ENCODE results near the gene ZAP70.

DNA sequence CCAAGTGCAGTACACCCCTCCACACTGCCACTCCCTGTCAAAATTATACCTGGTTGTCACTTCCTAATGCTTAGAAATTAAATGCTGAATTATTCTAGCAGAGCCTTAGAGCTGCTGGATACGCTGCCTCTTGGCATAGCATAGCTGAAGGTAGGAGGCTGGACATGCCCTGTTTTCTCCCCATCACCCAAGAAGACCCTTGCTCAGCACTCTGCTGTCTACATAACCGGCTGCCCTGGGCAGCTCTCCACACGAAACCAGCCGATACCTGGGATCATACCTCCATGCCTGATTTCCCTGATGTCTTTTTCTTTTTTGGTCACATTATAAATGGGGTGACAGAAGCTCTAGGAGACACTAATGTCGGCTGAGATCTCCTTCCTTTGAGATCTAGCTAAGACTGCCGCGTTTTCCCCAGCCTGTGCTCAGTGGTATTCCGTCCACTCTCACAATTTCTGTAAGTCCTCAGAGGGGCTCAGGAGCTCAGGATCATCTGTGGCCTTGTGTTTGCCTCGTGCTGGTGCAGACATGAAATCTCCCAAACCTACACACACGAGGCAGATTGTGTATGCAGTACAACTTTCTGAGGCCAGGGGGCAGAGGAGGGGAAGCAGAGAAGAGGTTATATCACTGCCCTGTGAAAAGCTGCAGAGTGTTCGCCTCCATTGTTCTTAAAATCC is 13.5 kb upstream of the ZAP70 start:
- TF ChIP-seq, protein P1, sequence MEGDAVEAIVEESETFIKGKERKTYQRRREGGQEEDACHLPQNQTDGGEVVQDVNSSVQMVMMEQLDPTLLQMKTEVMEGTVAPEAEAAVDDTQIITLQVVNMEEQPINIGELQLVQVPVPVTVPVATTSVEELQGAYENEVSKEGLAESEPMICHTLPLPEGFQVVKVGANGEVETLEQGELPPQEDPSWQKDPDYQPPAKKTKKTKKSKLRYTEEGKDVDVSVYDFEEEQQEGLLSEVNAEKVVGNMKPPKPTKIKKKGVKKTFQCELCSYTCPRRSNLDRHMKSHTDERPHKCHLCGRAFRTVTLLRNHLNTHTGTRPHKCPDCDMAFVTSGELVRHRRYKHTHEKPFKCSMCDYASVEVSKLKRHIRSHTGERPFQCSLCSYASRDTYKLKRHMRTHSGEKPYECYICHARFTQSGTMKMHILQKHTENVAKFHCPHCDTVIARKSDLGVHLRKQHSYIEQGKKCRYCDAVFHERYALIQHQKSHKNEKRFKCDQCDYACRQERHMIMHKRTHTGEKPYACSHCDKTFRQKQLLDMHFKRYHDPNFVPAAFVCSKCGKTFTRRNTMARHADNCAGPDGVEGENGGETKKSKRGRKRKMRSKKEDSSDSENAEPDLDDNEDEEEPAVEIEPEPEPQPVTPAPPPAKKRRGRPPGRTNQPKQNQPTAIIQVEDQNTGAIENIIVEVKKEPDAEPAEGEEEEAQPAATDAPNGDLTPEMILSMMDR (IDR thresholded peaks at IDR 0.05), result peak; percentile 37 to 61 (median 48)
- TF ChIP-seq POLR2A (IDR thresholded peaks at IDR 0.05), result no peak

Measured in tibial nerve (tissue), 3 donors.